RWPE2 (cell line): Measurements from ENCODE around the gene TMEM236.

Experiments
- ATAC-seq: fragments of 200-7000 bp; cut with Tn5 transposase; 3 replicates; pipeline ENCODE4 v1.9.1; 2021; ENCODE audit warnings: low read depth
- DNase-seq: peaks from one replicate; pipeline ENCODE4 v3.0.0-alpha.2; 2020; ENCODE audit warnings: low spot score
- H3K27ac ChIP-seq: fragments of 450-650 bp; 2 replicates; pipeline ENCODE4 v1.5.1; 2017; ENCODE audit warnings: mild to moderate bottlenecking; ENCODE audit not compliant: poor library complexity, severe bottlenecking
- H3K27me3 ChIP-seq: fragments of 250-450 bp; sonication (Bioruptor Pico); 2 replicates; pipeline ENCODE4 v1.5.1; 2021; ENCODE audit warnings: mild to moderate bottlenecking, moderate library complexity; ENCODE audit not compliant: insufficient read depth, poor library complexity, severe bottlenecking
- H3K36me3 ChIP-seq: fragments of 250-450 bp; sonication (Bioruptor Pico); 2 replicates; pipeline ENCODE4 v1.5.1; 2020; ENCODE audit warnings: low read depth, mild to moderate bottlenecking, moderate library complexity
- H3K4me1 ChIP-seq: fragments of 250-450 bp; sonication (Bioruptor Pico); 2 replicates; pipeline ENCODE4 v1.5.1; 2021; ENCODE audit warnings: mild to moderate bottlenecking, moderate library complexity; ENCODE audit not compliant: insufficient read depth, poor library complexity, severe bottlenecking
- H3K4me3 ChIP-seq: fragments of 250-450 bp; sonication (Bioruptor Pico); 2 replicates; pipeline ENCODE4 v1.5.1; 2021; ENCODE audit warnings: mild to moderate bottlenecking, moderate library complexity; ENCODE audit not compliant: severe bottlenecking
- H3K9me3 ChIP-seq: fragments of 250-450 bp; sonication (Bioruptor Pico); 2 replicates; pipeline ENCODE4 v1.5.1; 2021; ENCODE audit warnings: mild to moderate bottlenecking, moderate library complexity; ENCODE audit not compliant: severe bottlenecking
- TF ChIP-seq, protein P1 (sequence below): fragments of 450-650 bp; IDR thresholded peaks from one replicate; pipeline ENCODE4 v1.5.1; 2017; ENCODE audit warnings: mild to moderate bottlenecking, moderate library complexity; ENCODE audit not compliant: poor library complexity, severe bottlenecking

The TMEM236 gene

DNA sequence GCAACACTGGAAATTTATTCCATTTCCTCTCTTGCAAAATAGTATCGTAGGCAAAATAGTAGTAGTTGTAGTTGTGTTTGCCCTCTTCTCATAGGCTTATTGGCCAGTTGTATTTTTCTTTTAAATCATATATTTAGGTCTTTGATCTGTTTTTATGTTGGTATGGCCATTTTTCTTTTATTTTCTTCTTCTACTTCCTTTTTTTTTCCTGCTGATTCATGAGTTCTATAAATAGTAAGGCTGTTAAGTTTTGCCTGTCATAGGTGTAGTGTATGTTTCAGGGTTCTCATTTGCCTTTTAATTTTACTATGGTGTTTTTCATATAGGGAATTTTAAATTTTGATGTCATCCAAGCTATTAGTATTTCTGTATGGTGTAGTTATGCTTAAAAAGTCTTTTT, 31.8 kb downstream of the TMEM236 start:
- no peak overlapping the region for H3K4me3 ChIP-seq
- H3K4me1 ChIP-seq: peaks cover 41% of the 10 kb centered on the region
- H3K36me3 ChIP-seq: no peaks in the 10 kb centered on the region
- ATAC-seq (no peak), DNase-seq (no peak)
- H3K27ac ChIP-seq: peak overlapping the region; percentile 93
- no peaks in the 10 kb centered on the region for H3K27me3 ChIP-seq
- TF ChIP-seq, protein P1, sequence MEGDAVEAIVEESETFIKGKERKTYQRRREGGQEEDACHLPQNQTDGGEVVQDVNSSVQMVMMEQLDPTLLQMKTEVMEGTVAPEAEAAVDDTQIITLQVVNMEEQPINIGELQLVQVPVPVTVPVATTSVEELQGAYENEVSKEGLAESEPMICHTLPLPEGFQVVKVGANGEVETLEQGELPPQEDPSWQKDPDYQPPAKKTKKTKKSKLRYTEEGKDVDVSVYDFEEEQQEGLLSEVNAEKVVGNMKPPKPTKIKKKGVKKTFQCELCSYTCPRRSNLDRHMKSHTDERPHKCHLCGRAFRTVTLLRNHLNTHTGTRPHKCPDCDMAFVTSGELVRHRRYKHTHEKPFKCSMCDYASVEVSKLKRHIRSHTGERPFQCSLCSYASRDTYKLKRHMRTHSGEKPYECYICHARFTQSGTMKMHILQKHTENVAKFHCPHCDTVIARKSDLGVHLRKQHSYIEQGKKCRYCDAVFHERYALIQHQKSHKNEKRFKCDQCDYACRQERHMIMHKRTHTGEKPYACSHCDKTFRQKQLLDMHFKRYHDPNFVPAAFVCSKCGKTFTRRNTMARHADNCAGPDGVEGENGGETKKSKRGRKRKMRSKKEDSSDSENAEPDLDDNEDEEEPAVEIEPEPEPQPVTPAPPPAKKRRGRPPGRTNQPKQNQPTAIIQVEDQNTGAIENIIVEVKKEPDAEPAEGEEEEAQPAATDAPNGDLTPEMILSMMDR: no peak
- H3K9me3 ChIP-seq: no peaks in the 10 kb centered on the region

DNA sequence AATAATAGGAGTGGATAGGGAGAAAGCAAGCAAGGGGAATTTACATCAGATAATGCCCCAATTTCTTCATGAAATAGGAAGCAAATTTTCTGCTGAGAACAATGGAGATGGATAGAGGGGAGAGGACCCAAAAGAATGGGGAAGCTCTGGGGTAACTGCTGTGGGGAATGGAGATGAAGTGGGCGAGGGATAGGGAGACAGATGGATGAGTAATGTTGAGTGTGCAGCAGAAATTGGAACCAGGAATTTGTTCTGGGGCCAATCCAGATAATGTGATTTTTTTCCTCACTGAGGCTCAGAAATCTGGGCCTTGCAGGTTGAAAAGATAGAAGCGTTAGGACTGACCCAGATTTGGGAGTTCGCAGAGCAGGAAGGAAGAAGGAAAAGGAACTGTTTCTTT, 32.7 kb downstream of the TMEM236 start:
- TF ChIP-seq, protein P1: no peak
- Histone ChIP-seq H3K4me1 (peaks cover 41% of the 10 kb centered on the region), H3K27ac (peak overlapping the region; percentile 93), H3K9me3 (no peaks in the 10 kb centered on the region), H3K27me3 (no peaks in the 10 kb centered on the region), H3K4me3 (no peak overlapping the region), H3K36me3 (no peaks in the 10 kb centered on the region)
- peak; percentile 35; the same call in 2 of the 3 replicates for ATAC-seq
- no peak for DNase-seq

DNA sequence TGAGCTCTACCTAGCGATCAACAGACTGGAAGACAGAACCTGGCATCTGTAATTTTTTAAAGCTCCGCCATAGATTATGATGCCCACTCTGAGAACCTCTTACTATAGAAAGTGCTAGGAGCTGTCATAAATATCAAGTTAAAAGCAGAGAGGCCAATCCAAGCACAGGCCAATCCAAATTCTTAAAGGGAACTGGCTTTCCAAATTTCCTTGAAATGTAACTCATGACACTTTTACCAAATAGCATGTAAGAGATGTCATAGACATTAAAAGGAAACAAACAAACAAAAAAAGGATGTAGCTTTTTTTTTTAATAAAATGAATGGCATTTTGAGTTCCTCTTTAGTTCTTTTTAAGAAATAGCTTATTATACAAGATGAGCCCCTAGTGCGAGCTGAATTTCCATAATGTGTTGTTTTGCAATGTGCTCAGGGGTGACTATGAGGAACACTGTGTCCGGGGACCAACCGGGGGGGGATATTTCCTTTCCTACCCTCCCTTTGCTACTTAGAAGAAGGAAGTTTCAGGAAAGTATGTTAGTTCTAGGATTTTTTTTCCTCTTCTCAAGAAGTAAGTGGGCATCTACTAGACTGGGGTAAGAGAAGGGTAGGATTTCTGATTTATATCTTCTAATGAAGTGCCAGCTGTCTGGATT, 33.4 kb downstream of the TMEM236 start:
- DNase-seq (no peak), ATAC-seq (no peak)
- Histone ChIP-seq H3K36me3 (no peaks in the 10 kb centered on the region), H3K27me3 (no peaks in the 10 kb centered on the region), H3K4me3 (no peak overlapping the region), H3K27ac (peak overlapping the region; percentile 93), H3K4me1 (peaks cover 41% of the 10 kb centered on the region), H3K9me3 (no peaks in the 10 kb centered on the region)
- TF ChIP-seq, protein P1: no peak

DNA sequence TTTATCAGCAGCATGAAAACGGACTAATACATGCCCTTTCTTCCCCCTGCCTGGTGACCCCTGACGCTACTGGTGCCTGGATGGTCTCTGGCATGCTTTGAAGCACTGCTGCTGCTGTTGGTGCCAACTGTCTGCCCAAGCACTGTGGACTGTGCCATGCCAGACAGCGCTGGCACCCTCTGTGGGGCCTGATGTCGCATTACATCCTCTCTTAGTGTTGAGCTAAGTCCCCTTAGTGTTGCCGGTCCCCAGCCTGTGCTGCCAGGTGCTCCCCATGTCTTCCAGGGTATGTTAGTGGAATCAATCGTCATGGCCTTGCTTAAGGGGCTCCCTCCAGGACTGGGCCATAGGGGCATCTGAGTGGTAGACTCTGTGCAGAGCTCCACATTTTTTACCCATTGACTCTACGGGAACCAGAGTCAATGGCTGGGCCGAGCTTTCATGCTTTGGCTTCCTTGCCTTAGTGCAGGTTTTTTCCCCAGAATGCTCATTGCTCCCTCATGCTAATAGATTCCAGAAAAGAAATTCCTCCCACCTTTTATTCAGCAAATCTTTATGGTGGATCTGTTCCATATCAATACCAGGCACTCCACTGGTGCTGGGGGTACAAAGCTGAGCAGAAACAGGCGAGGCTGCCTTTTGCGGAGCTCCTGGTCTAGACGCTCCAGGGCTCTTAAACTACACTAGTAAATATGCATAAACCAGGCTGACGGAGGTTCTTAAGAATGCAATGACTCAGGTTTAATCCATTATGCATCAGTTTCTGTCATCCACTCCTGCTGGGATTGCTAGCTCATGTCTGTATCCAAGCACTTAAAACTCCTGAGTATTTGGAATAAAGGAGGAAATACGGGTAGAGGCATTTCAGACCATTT, 35.3 kb downstream of the TMEM236 start:
- H3K27me3 ChIP-seq: no peaks in the 10 kb centered on the region
- ATAC-seq (peak; percentile 86), DNase-seq (no peak)
- peak overlapping the region; percentile 57 for H3K27ac ChIP-seq
- H3K36me3 ChIP-seq: no peaks in the 10 kb centered on the region
- TF ChIP-seq, protein P1: no peak
- no peaks in the 10 kb centered on the region for H3K9me3 ChIP-seq
- H3K4me3 ChIP-seq: no peak overlapping the region
- H3K4me1 ChIP-seq: peaks cover 39% of the 10 kb centered on the region

- DNase-seq (no peak), ATAC-seq (no peak)
- Histone ChIP-seq H3K4me3 (no peak overlapping the region), H3K36me3 (no peaks in the 10 kb centered on the region), H3K27me3 (no peaks in the 10 kb centered on the region), H3K9me3 (no peaks in the 10 kb centered on the region), H3K27ac (peak overlapping the region; percentile 57), H3K4me1 (peaks cover 26% of the 10 kb centered on the region)
- TF ChIP-seq, protein P1: no peak
These were observed 36.6 kb downstream of the TMEM236 start for GRCh38 chr10:17788646-17789045.
